Muscle of leg (tissue), 11 donors: ENCODE results near the gene TMEM181. TPM values are rescaled to one million over a fixed set of nuclear protein-coding genes. Genes with fewer than 3 reads are reported as not detected.
"Not testable (repeated sequence)": the region's sequence is repeated elsewhere in the genome, so short reads cannot be mapped to it uniquely, and the experiment has no call there.

Experiments used
- DNase-seq: peaks from one replicate; pipeline ENCODE4 v3.0.0; 2013
- H3K27ac ChIP-seq: one replicate; pipeline ENCODE4 v1.5.1; 2013; ENCODE audit warnings: mild to moderate bottlenecking, low read length, control low read depth
- H3K27me3 ChIP-seq: one replicate; pipeline ENCODE4 v1.6.1; 2013; ENCODE audit warnings: low read length; ENCODE audit not compliant: control insufficient read depth, insufficient read depth
- H3K36me3 ChIP-seq: one replicate; pipeline ENCODE4 v1.6.1; 2013; ENCODE audit warnings: low read length; ENCODE audit not compliant: control insufficient read depth, insufficient read depth
- H3K4me1 ChIP-seq: one replicate; pipeline ENCODE4 v1.6.1; 2013; ENCODE audit warnings: low read length; ENCODE audit not compliant: control insufficient read depth, insufficient read depth
- H3K4me3 ChIP-seq: one replicate; pipeline ENCODE4 v1.5.1; 2013; ENCODE audit warnings: low read length, control low read depth
- H3K9me3 ChIP-seq: replicated peaks from 2 replicates; pipeline ENCODE4 v1.6.1; 2013; ENCODE audit warnings: low read depth, low read length; ENCODE audit not compliant: control insufficient read depth
- WGBS: methylation state at CpG from one replicate; pipeline ENCODE4 v1.1.5; 2013; ENCODE audit warnings: missing lambda C conversion rate; ENCODE audit not compliant: insufficient coverage; 5-methylcytosine and 5-hydroxymethylcytosine counted together
- polyA plus RNA-seq, 8 donors: library from polyadenylated mRNA; unstranded; fragments of 120-200 nt; gene quantifications; one replicate each; pipeline versions ENCODE4 v1.2.1 to v1.2.3, GENCODE V29; 2013; ENCODE audit warnings: inconsistent platforms in 1 of 8, low replicate concordance in 1 of 8; ENCODE audit not compliant: insufficient read length in 8 of 8, insufficient read depth in 1 of 8
- total RNA-seq: library from RNA; stranded (reverse); fragments of 120-200 nt; gene quantifications from one replicate; pipeline ENCODE4 v1.2.4, GENCODE V29; 2013

Gene TMEM181
- total and polyA plus RNA-seq, 9 donors: 13.3 to 22.2 (median 16.1) TPM

DNA sequence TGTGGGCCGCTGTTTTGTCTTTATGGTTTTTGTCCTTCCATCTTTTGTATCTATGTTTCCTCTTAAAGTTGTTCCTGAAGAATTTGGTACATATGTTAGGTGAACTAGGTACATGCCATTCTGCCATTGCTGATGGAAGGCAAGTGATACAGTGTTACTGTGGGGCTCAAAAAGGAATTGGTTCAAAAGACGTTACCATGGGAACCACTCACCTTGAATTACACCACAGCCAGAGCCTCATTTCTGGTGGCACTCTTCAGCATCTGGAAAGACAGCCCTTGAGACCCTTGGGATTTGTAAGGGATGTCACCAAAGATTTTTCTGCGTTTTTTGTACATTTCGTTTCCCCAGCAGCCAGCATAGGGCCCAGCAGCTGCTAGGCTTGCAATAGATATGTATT is 31.9 kb downstream of the TMEM181 start:
- peaks cover 50% of the 10 kb centered on the region for H3K36me3 ChIP-seq
- WGBS: 93% methylated on average over 2 of the region's 4 CpGs

DNA sequence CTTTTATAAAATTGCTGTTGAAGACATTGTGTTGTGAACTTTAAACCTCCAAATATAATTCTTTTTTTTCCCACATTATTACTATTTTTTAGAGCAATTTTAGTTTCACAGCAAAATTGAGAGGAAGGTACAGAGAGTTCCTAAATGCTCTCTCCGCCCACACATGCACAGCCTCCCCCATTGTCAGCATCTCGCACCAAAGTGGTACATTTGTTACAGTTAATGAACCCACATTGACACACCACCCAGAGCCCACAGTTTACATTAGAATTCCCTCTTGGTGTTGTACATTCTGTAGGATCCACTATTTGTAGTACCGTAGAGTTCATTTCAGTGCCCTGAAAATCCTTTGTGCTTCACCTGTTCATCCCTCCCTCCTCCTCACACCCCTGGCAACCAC is 33.8 kb downstream of the TMEM181 start:
- Histone ChIP-seq H3K4me1 (no peaks in the 10 kb centered on the region), H3K36me3 (peaks cover 53% of the 10 kb centered on the region), H3K27me3 (no peaks in the 10 kb centered on the region), H3K27ac (no peak overlapping the region), H3K4me3 (no peak overlapping the region), H3K9me3 (no peaks in the 10 kb centered on the region)
- 86% methylated on average over 1 of the region's 3 CpGs for WGBS
- DNase-seq: no peak

More for the DNA sequence above, 31.9 kb downstream of the TMEM181 start:
- Histone ChIP-seq H3K27ac (no peak overlapping the region), H3K4me3 (no peak overlapping the region), H3K4me1 (no peaks in the 10 kb centered on the region), H3K9me3 (no peaks in the 10 kb centered on the region), H3K27me3 (no peaks in the 10 kb centered on the region)
- DNase-seq: no peak

GRCh38 chr6:158595223-158595622 is 35.3 kb downstream of the TMEM181 start:
- Histone ChIP-seq H3K36me3 (peaks cover 49% of the 10 kb centered on the region), H3K27ac (no peak overlapping the region), H3K27me3 (no peaks in the 10 kb centered on the region), H3K9me3 (no peaks in the 10 kb centered on the region), H3K4me3 (no peak overlapping the region), H3K4me1 (no peaks in the 10 kb centered on the region)
- DNase-seq: no peak
- no CpG with 5 or more reads among the region's 5 CpGs for WGBS

- Histone ChIP-seq H3K4me1 (no peaks in the 10 kb centered on the region), H3K4me3 (no peak overlapping the region), H3K27ac (no peak overlapping the region), H3K36me3 (peaks cover 38% of the 10 kb centered on the region), H3K27me3 (no peaks in the 10 kb centered on the region), H3K9me3 (no peaks in the 10 kb centered on the region)
- WGBS: 60% methylated on average over 2 of the region's 6 CpGs
- DNase-seq: no peak
Observed at GRCh38 chr6:158596861-158597260, 37.0 kb downstream of the TMEM181 start.

DNA sequence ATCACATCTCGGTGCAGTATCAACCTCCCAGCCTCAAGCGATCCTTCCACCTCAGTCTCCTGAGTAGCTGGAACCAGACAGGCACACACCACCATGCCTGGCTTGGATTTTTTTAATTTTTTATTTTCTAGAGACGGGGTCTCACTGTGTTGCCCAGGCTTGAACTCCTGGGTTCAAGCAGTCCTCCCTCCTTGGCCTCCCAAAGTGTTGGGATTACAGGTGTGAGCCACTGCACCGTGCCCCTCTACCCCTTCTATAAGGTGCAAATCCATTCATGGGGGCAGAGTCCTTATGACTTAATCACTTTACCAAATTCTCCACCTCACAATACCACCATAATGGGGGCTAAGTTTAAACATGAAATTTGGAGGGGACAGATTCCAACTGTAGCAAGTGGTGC is 37.7 kb downstream of the TMEM181 start:
- H3K36me3 ChIP-seq: peaks cover 33% of the 10 kb centered on the region
- DNase-seq: no peak
- no peaks in the 10 kb centered on the region for H3K9me3 ChIP-seq
- H3K4me3 ChIP-seq: no peak overlapping the region
- H3K4me1 ChIP-seq: no peaks in the 10 kb centered on the region
- H3K27me3 ChIP-seq: no peaks in the 10 kb centered on the region
- no peak overlapping the region for H3K27ac ChIP-seq
- WGBS: 90% methylated on average over 3 of the region's 4 CpGs

- no peaks in the 10 kb centered on the region for H3K4me1 ChIP-seq
- no peak for DNase-seq
- no peak overlapping the region for H3K4me3 ChIP-seq
- peaks cover 24% of the 10 kb centered on the region for H3K36me3 ChIP-seq
- H3K27ac ChIP-seq: no peak overlapping the region
- 88% methylated on average over 18 of the region's 18 CpGs for WGBS
- H3K9me3 ChIP-seq: no peaks in the 10 kb centered on the region
- H3K27me3 ChIP-seq: no peaks in the 10 kb centered on the region
Observed at GRCh38 chr6:158599635-158600034, 39.7 kb downstream of the TMEM181 start.

DNA sequence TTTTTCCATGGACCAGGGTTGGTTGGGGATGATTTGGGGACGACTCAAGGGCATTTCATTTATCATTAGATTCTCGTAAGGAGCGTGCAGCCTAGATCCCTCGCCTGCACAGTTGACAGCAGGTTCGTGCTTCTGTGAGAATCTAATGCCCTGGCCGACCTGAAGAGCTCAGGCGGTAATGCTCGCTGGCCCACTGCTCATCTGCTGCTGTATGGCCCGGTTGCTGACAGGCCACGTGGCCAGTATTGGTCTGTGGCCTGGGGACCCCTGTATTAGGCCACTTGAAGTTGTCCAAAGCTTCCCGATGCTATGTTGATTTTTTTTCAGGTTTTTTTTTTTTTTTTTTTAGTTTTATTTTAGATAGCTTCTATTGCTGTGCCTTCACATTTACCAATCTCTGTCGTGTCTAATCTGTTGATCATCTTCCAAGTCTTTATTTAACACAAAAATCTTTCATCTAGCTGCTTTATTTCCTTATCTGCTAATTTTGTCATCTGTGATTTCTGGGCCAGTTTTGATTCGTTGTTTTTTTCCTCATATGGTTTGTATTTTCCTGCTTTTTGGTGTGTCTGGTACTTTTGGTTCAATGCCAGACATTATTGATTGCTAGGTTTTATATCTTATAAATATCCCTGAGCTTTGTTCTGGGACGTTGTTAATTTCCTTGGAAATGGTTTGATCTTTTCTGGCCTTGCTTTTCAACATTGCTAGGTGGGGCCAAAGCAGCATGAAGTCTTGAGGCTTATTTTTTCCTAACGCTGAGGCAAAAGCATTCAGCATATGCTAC is 43.6 kb downstream of the TMEM181 start:
- Histone ChIP-seq H3K27ac (no peak overlapping the region), H3K36me3 (peaks cover 23% of the 10 kb centered on the region), H3K27me3 (no peaks in the 10 kb centered on the region), H3K4me1 (no peaks in the 10 kb centered on the region), H3K4me3 (no peak overlapping the region), H3K9me3 (no peaks in the 10 kb centered on the region)
- 100% methylated on average over 3 of the region's 15 CpGs for WGBS
- DNase-seq: no peak

DNA sequence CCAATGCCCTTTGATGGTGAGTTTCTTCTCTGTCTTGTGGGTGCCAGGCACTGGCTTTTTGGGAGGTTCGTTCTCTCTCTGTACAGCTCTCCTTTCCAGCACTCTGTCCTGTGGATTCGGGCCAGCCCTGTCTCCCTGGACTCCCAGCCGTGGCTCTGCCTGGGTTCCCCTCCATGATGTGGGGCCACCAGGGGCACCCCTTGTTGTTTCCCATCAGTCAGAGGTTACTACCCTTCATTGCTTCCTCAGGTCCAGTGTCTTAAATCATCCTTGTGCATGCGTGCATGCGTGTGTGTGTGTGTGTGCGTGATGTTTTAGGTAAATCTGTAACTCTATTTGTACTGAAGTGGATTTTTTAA is 44.1 kb downstream of the TMEM181 start:
- peaks cover 27% of the 10 kb centered on the region for H3K36me3 ChIP-seq

DNA sequence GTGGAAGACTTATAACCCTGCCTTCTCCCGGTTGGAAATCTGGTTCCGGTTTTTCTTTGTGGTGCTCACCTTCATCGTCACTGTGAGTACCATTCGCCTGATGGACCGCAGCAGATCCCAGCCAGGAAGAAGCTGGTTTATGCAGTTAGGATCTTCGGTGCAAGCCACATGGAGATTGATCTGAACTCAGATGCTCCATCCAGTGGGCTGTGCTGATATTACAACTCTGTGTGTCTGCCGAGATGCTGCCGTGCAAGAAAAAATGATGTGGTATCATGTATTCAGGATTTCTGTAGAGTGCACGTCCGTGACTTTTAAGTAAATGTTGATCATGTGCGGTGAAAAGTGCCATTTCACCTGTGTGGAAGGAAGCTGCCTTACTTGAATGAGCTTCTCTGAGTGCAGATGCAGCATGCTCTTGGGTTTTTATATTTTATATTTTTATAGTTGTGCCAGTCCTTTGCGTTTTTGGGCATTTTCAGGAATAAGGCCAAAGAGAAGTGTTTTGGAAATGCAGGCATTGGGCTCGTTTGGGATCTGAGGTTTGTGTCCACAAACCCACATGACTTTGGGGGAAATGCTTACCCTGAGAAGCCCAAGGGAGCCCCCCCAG is 45.5 kb downstream of the TMEM181 start:
- H3K4me1 ChIP-seq: no peaks in the 10 kb centered on the region
- H3K9me3 ChIP-seq: no peaks in the 10 kb centered on the region
- H3K27ac ChIP-seq: no peak overlapping the region
- H3K4me3 ChIP-seq: no peak overlapping the region
- H3K36me3 ChIP-seq: peaks cover 32% of the 10 kb centered on the region
- no peaks in the 10 kb centered on the region for H3K27me3 ChIP-seq
- 30% methylated on average over 12 of the region's 13 CpGs for WGBS
- peak; percentile 73 for DNase-seq

More for the DNA sequence above, 44.1 kb downstream of the TMEM181 start:
- Histone ChIP-seq H3K4me1 (no peaks in the 10 kb centered on the region), H3K4me3 (no peak overlapping the region), H3K27ac (no peak overlapping the region), H3K27me3 (no peaks in the 10 kb centered on the region), H3K9me3 (no peaks in the 10 kb centered on the region)
- 73% methylated on average over 2 of the region's 6 CpGs for WGBS
- no peak for DNase-seq

DNA sequence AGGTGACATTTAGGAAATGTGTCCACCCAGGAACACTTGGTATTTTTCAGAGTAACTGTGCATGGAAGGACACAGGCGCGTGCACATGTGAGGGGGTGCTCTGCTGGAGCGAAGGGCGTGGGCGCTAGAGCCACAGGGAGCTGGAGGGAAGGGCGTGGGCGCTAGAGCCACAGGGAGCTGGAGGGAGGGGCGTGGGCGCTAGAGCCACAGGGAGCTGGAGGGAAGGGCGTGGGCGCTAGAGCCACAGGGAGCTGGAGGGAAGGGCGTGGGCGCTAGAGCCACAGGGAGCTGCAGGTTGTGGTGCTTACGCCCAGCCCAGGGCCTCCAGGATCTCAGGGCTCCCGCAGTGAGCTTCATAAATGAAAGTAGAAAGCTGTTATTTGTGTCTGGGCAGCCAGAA is 46.1 kb downstream of the TMEM181 start:
- H3K4me3 ChIP-seq, H3K27ac ChIP-seq, DNase-seq, H3K27me3 ChIP-seq, H3K4me1 ChIP-seq, H3K9me3 ChIP-seq: not testable (repeated sequence)
- WGBS: 97% methylated on average over 13 of the region's 15 CpGs
- peaks cover 39% of the 10 kb centered on the region for H3K36me3 ChIP-seq
